IPS-NIHi11 (cell line): ENCODE data around the gene NCAM1.
"Not testable (repeated sequence)": the region's sequence is repeated elsewhere in the genome, so short reads cannot be mapped to it uniquely, and the experiment has no call there.

Experiments
- DNase-seq: peaks from one replicate; pipeline ENCODE4 v3.0.0; 2012; ENCODE audit warnings: mixed read lengths, low spot score

NCAM1 gene

GRCh38 chr11:113276466-113276865, 315.2 kb downstream of the NCAM1 start:
- DNase-seq, result no peak

GRCh38 chr11:113277907-113278306, 316.7 kb downstream of the NCAM1 start:
- no peak for DNase-seq

GRCh38 chr11:113278481-113278880, 317.3 kb downstream of the NCAM1 start:
- DNase-seq, result no peak

- no peak for DNase-seq
Measured at GRCh38 chr11:113278925-113279324, 317.7 kb downstream of the NCAM1 start.

- no peak for DNase-seq
Measured at GRCh38 chr11:113279591-113279990, 318.4 kb downstream of the NCAM1 start.

- DNase-seq, result no peak
Measured at GRCh38 chr11:113281052-113281725, 320.0 kb downstream of the NCAM1 start.

- no peak for DNase-seq
Measured at GRCh38 chr11:113282898-113283437, 321.7 kb downstream of the NCAM1 start.

- DNase-seq, result no peak
Measured at GRCh38 chr11:113283881-113284280, 322.7 kb downstream of the NCAM1 start.

- no peak for DNase-seq
Measured at GRCh38 chr11:113286009-113286408, 324.8 kb downstream of the NCAM1 start.

- no peak for DNase-seq
Measured at GRCh38 chr11:113286509-113287497, 325.6 kb downstream of the NCAM1 start.

GRCh38 chr11:113287801-113288200, 326.6 kb downstream of the NCAM1 start:
- DNase-seq, result no peak

- DNase-seq, result no peak
Measured at GRCh38 chr11:113288286-113288863, 327.2 kb downstream of the NCAM1 start.

- peak; percentile 91 for DNase-seq
Measured at GRCh38 chr11:113289431-113290187, 328.4 kb downstream of the NCAM1 start.

- DNase-seq, result no peak
Measured at GRCh38 chr11:113293936-113294335, 332.7 kb downstream of the NCAM1 start.

- DNase-seq, result no peak
Measured at GRCh38 chr11:113295993-113296392, 334.8 kb downstream of the NCAM1 start.

- no peak for DNase-seq
Measured at GRCh38 chr11:113296447-113297205, 335.4 kb downstream of the NCAM1 start.

- DNase-seq, result not testable (repeated sequence)
Measured at GRCh38 chr11:113298496-113298895, 337.3 kb downstream of the NCAM1 start.

- DNase-seq, result no peak
Measured at GRCh38 chr11:113304916-113305315, 343.7 kb downstream of the NCAM1 start.

- peak; percentile 77 for DNase-seq
Measured at GRCh38 chr11:113305440-113306336, 344.5 kb downstream of the NCAM1 start.

GRCh38 chr11:113308601-113309000, 347.4 kb downstream of the NCAM1 start:
- no peak for DNase-seq
